Sigmoid colon (tissue), 7 donors: ENCODE results near the gene BDKRB2. TPM values are rescaled to one million over a fixed set of nuclear protein-coding genes. Genes with fewer than 3 reads are reported as not detected.

Experiments used
- DNase-seq: peaks from one replicate; pipeline ENCODE4 v3.0.0-alpha.2; 2019
- H3K27ac ChIP-seq, 4 donors: fragments of 200-600 bp; sonication (generic); one replicate each; pipeline ENCODE4 v1.5.1; 2016 to 2019; ENCODE audit warnings: mild to moderate bottlenecking in 1 of 4
- H3K27me3 ChIP-seq, 3 donors: fragments of 200-600 bp; sonication (generic); one replicate each; pipeline ENCODE4 v1.5.1; 2019; ENCODE audit warnings: mild to moderate bottlenecking in 1 of 3
- H3K36me3 ChIP-seq, 4 donors: fragments of 200-600 bp; sonication (generic); one replicate each; pipeline ENCODE4 v1.5.1; 2016 to 2019
- H3K4me1 ChIP-seq, 4 donors: fragments of 200-600 bp; sonication (generic); one replicate each; pipeline ENCODE4 v1.5.1; 2017 to 2019
- H3K4me3 ChIP-seq, 4 donors: fragments of 200-600 bp; sonication (generic); one replicate each; pipeline ENCODE4 v1.5.1; 2017 to 2019; ENCODE audit warnings: mild to moderate bottlenecking in 2 of 4, moderate library complexity in 1 of 4
- H3K9me3 ChIP-seq, 4 donors: fragments of 200-600 bp in 3 of 4; sonication (generic) in 3 of 4; one replicate each; pipeline versions ENCODE4 v1.5.1 to v1.6.1; 2013 to 2019
- CTCF ChIP-seq, 4 experiments: fragments of 450-650 bp in 3 of 4; fragments of 200-600 bp in 1 of 4; IDR thresholded peaks; one replicate each; pipeline ENCODE4 v1.5.1; 2016 to 2019; ENCODE audit warnings: antibody characterized with exemption in 4 of 4, mild to moderate bottlenecking in 3 of 4, moderate library complexity in 2 of 4
- EP300 ChIP-seq, 4 donors: sonication (generic); formaldehyde crosslinking; IDR thresholded peaks; one replicate each; pipeline ENCODE4 v1.6.1; 2017; ENCODE audit warnings: antibody characterized with exemption in 4 of 4
- POLR2A ChIP-seq, 2 donors: fragments of 450-650 bp; IDR thresholded peaks; one replicate each; pipeline ENCODE4 v1.6.1; 2016; ENCODE audit warnings: antibody characterized with exemption in 2 of 2, mild to moderate bottlenecking in 2 of 2, moderate library complexity in 2 of 2
- POLR2AphosphoS5 ChIP-seq, 4 donors: sonication (generic); formaldehyde crosslinking; IDR thresholded peaks; one replicate each; pipeline ENCODE4 v1.6.1; 2017; ENCODE audit warnings: antibody characterized with exemption in 4 of 4
- WGBS, 2 donors: extraction: QIAGEN DNeasy Blood & Tissue Kit; methylation state at CpG; one replicate each; pipeline ENCODE4 v1.1.7; 2013; 5-methylcytosine and 5-hydroxymethylcytosine counted together
- intact Hi-C: fragments of 100-400 bp; cut with DNase I; formaldehyde crosslinking; loops from one replicate; pipeline ENCODE4 v1.15.1; 2023
- polyA plus RNA-seq, 3 donors: library from polyadenylated mRNA; stranded (reverse); fragments of 200-250 nt; gene quantifications; one replicate each; pipeline ENCODE4 v1.2.3, GENCODE V29; 2013
- small RNA-seq, 3 donors: library from RNA; depleted of rRNA; stranded (forward); fragments of <200 nt; gene quantifications; one replicate each; pipeline ENCODE3, GENCODE V24; 2016
- total RNA-seq, 4 donors: library from RNA; depleted of rRNA; stranded (reverse); fragments of >200 nt; gene quantifications; one replicate each; pipeline ENCODE4 v1.1.0, GENCODE V29; 2016
- donor health status: healthy with polysubstance abuse.
- donor health status: Bipolar disorder and iron deficiency.
- donor health status: healthy.

The BDKRB2 gene
- total and polyA plus RNA-seq, 7 donors, result 1.8 to 10.8 (median 4.5) TPM

GRCh38 chr14:96286251-96286650, 81.6 kb downstream of the BDKRB2 start:
- no peak for DNase-seq
- H3K27ac ChIP-seq, result peak overlapping the region; percentile 56 to 80 (median 70)
- TF ChIP-seq POLR2AphosphoS5 (IDR thresholded peaks at IDR 0.05), result no peak
- TF ChIP-seq POLR2A (IDR thresholded peaks at IDR 0.05), result no peak
- TF ChIP-seq EP300 (IDR thresholded peaks at IDR 0.05), result no peak
- no peak for TF ChIP-seq CTCF (IDR thresholded peaks at IDR 0.05)
- no peaks in the 10 kb centered on the region for H3K9me3 ChIP-seq
- H3K36me3 ChIP-seq, result peaks cover 12 to 45% (median 17%) of the 10 kb centered on the region in 4 donors
- peaks cover 0 to 28% (median 17%) of the 10 kb centered on the region in 4 donors for H3K4me1 ChIP-seq
- intact Hi-C loops, result loop anchor here (10.0 kb wide), 2 partner anchors 219 to 751 kb away; partner anchors contain the start of genes GLRX5 and PAPOLA
- peak overlapping the region in 2 of 4 donors; percentile 11 to 26 for H3K4me3 ChIP-seq
- 90 to 91% methylated on average over 1 of the region's 1 CpG for WGBS, 2 donors
- no peaks in the 10 kb centered on the region for H3K27me3 ChIP-seq

DNA sequence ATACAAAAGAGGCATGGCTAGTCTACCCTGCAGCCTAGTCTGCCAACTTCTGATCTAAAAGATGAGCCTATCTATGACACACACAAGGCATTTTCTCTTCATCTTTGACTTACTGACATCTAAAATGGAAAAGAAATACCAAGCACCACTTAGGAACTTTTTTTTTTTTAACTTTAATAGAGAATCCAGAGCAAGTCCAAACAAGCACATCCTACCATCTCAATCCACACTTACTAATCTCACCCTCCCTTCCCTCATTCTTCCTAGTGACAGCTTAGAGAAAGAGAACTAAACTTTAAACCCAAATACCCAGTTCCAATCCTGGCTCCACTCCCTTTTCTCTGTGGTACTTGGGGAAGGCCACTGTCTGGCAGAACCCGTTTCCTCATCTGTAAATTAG, 83.2 kb downstream of the BDKRB2 start:
- no peak for DNase-seq
- TF ChIP-seq CTCF (IDR thresholded peaks at IDR 0.05) (no peak), EP300 (IDR thresholded peaks at IDR 0.05) (no peak), POLR2AphosphoS5 (IDR thresholded peaks at IDR 0.05) (no peak), POLR2A (IDR thresholded peaks at IDR 0.05) (no peak)
- intact Hi-C loops, result loop anchor here (10.0 kb wide), 2 partner anchors 217 to 753 kb away; partner anchors contain the start of genes GLRX5 and PAPOLA
- Histone ChIP-seq H3K27me3 (no peaks in the 10 kb centered on the region), H3K4me3 (no peak overlapping the region), H3K4me1 (peaks cover 0 to 17% (median 8%) of the 10 kb centered on the region in 4 donors), H3K9me3 (no peaks in the 10 kb centered on the region), H3K36me3 (peaks cover 12 to 60% (median 19%) of the 10 kb centered on the region in 4 donors), H3K27ac (no peak overlapping the region)
- WGBS, 2 donors, result 94 to 98% methylated on average over 1 of the region's 1 CpG

Small RNAs within 50 kb of the gene (small RNA-seq; reads per million reads assigned to genes)
- 0 reads per million in 3 donors for gene CKS1BP1

Other genes starting within 250 kb of the BDKRB2 start
- 10 to 100 TPM; 10.4 to 30.4 (median 23.6) TPM for gene C14orf132, start 165.5 kb upstream of the BDKRB2 start, total RNA-seq
- 1 to 10 TPM; 2.4 to 4.3 (median 3.2) TPM for gene C14orf132, start 165.5 kb upstream of the BDKRB2 start, polyA plus RNA-seq
- 1 to 10 TPM in 2 of 4 donors, under 1 TPM in 2; 0.33 to 2.9 (median 0.73) TPM for gene BDKRB1, start 51.4 kb downstream of the BDKRB2 start, total RNA-seq
- 1 to 10 TPM; 2.4 to 4.9 (median 4.2) TPM for gene BDKRB1, start 51.4 kb downstream of the BDKRB2 start, polyA plus RNA-seq
- gene ATG2B, start 158.5 kb downstream of the BDKRB2 start, total RNA-seq, result 10 to 100 TPM; 17.9 to 27.1 (median 25.0) TPM
- 1 to 10 TPM; 1.8 to 5.6 (median 1.8) TPM for gene ATG2B, start 158.5 kb downstream of the BDKRB2 start, polyA plus RNA-seq
- 10 to 100 TPM; 13.2 to 30.7 (median 19.3) TPM for gene GSKIP, start 158.7 kb downstream of the BDKRB2 start, total RNA-seq
- 100 to 1,000 TPM in 2 of 3 donors, 10 to 100 TPM in 1; 84.2 to 251 (median 233) TPM for gene GSKIP, start 158.7 kb downstream of the BDKRB2 start, polyA plus RNA-seq
- gene AK7, start 187.3 kb downstream of the BDKRB2 start, total RNA-seq, result 1 to 10 TPM in 3 of 4 donors, under 1 TPM in 1; 0.71 to 9.7 (median 4.1) TPM
- 1 to 10 TPM in 2 of 3 donors, under 1 TPM in 1; 0.60 to 4.6 (median 3.5) TPM for gene AK7, start 187.3 kb downstream of the BDKRB2 start, polyA plus RNA-seq